Measurements from ENCODE around the gene FAM107B. TPM values are rescaled to one million over a fixed set of nuclear protein-coding genes. Genes with fewer than 3 reads are reported as not detected.

Gene FAM107B
- total RNA-seq, 4 donors from 2014 or later = 12.3 to 41.3 (median 31.8) TPM

- Histone ChIP-seq H3K27me3 (no peaks in the 10 kb centered on the region), H3K36me3 (no peaks in the 10 kb centered on the region), H3K4me1 (no peaks in the 10 kb centered on the region), H3K9me3 (no peaks in the 10 kb centered on the region), H3K27ac (no peak overlapping the region), H3K4me3 (replicated peaks in 1 of 3) (no peak overlapping the region)
- 40 to 44% methylated on average over 7 of the region's 7 CpGs for WGBS, 2 donors
- peak in 1 of 2 donors; percentile 18 for DNase-seq
- TF ChIP-seq POLR2A (IDR thresholded peaks at IDR 0.05) = no peak
- intact Hi-C loops (cut with DNase I) = no loop called here
Observed at GRCh38 chr10:14772399-14772798, 2.3 kb downstream of the FAM107B start.

GRCh38 chr10:14770927-14771326 is 3.8 kb downstream of the FAM107B start:
- TF ChIP-seq POLR2A (IDR thresholded peaks at IDR 0.05) = no peak
- TF ChIP-seq CTCF (IDR thresholded peaks at IDR 0.05) = no peak

GRCh38 chr10:14761372-14761771 is 13.3 kb downstream of the FAM107B start:
- TF ChIP-seq POLR2A (IDR thresholded peaks at IDR 0.05) = no peak
- TF ChIP-seq CTCF (IDR thresholded peaks at IDR 0.05) = no peak
- intact Hi-C loops (cut with DNase I) = no loop called here
- H3K4me1 ChIP-seq = no peaks in the 10 kb centered on the region
- DNase-seq = no peak
- H3K4me3 ChIP-seq (replicated peaks in 1 of 3) = no peak overlapping the region
- no peaks in the 10 kb centered on the region for H3K36me3 ChIP-seq
- H3K27me3 ChIP-seq = no peaks in the 10 kb centered on the region
- WGBS, 2 donors = 62 to 66% methylated on average over 5 of the region's 5 CpGs
- no peak overlapping the region for H3K27ac ChIP-seq
- no peaks in the 10 kb centered on the region for H3K9me3 ChIP-seq

More at GRCh38 chr10:14770927-14771326, 3.8 kb downstream of the FAM107B start:
- intact Hi-C loops (cut with DNase I) = no loop called here
- Histone ChIP-seq H3K27ac (no peak overlapping the region), H3K4me1 (no peaks in the 10 kb centered on the region), H3K36me3 (no peaks in the 10 kb centered on the region), H3K27me3 (no peaks in the 10 kb centered on the region), H3K4me3 (replicated peaks in 1 of 3) (no peak overlapping the region), H3K9me3 (no peaks in the 10 kb centered on the region)
- no peak for DNase-seq
- WGBS, 2 donors = 84 to 90% methylated on average over 2 of the region's 2 CpGs

DNA sequence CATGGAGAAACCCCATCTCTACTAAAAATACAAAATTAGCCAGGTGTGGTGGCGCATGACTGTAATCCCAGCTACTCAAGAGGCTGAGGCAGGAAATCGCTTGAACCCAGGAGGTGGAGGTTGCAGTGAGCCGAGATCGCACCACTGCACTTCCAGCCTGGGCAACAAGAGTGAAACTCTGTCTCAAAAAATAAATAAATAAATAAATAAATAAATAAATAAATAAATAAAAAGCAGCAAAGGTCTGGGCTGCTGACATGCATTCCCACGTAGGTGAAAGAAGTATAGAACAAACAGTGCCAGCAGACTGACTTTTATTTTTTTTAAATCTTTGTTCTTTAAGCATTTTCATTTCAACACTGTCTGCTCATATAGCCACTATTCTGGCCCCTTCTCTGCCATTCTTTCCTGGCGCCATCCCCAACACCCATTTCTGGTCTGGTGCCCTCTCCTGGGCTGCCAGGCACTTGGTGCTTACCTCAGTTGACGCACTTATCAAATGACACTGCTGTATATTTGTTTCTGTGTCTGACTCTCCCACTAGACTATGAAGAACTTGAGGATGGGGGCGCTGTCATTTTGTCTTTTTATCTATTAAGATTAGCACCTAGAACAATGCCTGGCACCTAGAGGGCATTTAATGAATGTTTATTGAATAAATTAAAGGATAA is 15.6 kb downstream of the FAM107B start:
- intact Hi-C loops (cut with DNase I) = no loop called here
- Histone ChIP-seq H3K4me1 (no peaks in the 10 kb centered on the region), H3K9me3 (no peaks in the 10 kb centered on the region), H3K4me3 (replicated peaks in 1 of 3) (no peak overlapping the region), H3K27me3 (no peaks in the 10 kb centered on the region), H3K36me3 (no peaks in the 10 kb centered on the region), H3K27ac (no peak overlapping the region)
- WGBS, 2 donors = 85 to 87% methylated on average over 8 of the region's 8 CpGs
- TF ChIP-seq POLR2A (IDR thresholded peaks at IDR 0.05) (no peak), CTCF (IDR thresholded peaks at IDR 0.05) (no peak)
- DNase-seq = peak in 1 of 2 donors; percentile 17

GRCh38 chr10:14758451-14758850 is 16.2 kb downstream of the FAM107B start:
- Histone ChIP-seq H3K27me3 (no peaks in the 10 kb centered on the region), H3K36me3 (no peaks in the 10 kb centered on the region), H3K27ac (no peak overlapping the region), H3K4me1 (no peaks in the 10 kb centered on the region), H3K4me3 (replicated peaks in 1 of 3) (no peak overlapping the region), H3K9me3 (no peaks in the 10 kb centered on the region)
- TF ChIP-seq POLR2A (IDR thresholded peaks at IDR 0.05) (no peak), CTCF (IDR thresholded peaks at IDR 0.05) (no peak)
- no peak for DNase-seq
- intact Hi-C loops (cut with DNase I) = no loop called here
- WGBS, 2 donors = 95 to 97% methylated on average over 9 of the region's 9 CpGs

Measured in thyroid gland (tissue), 4 donors.